Dendritic cell treated with granulocyte-macrophage colony-stimulating factor and Interleukin-4, amounts not matched to agents 40 ng/mL and 50 ng/mL, for 4 days (primary cell): ENCODE data around the gene UPK2.
"Not testable (repeated sequence)": the region's sequence is repeated elsewhere in the genome, so short reads cannot be mapped to it uniquely, and the experiment has no call there.

Experiments
- H3K27ac Mint-ChIP-seq: one replicate; pipeline ENCODE4 v1.8.0; 2022; ENCODE audit warnings: mild to moderate bottlenecking, mixed read lengths
- H3K27me3 Mint-ChIP-seq: one replicate; pipeline ENCODE4 v1.8.0; 2022; ENCODE audit warnings: mild to moderate bottlenecking, mixed read lengths
- H3K36me3 Mint-ChIP-seq: one replicate; pipeline ENCODE4 v1.8.0; 2022; ENCODE audit warnings: low read depth, mixed read lengths
- H3K4me1 Mint-ChIP-seq: one replicate; pipeline ENCODE4 v1.8.0; 2022; ENCODE audit warnings: low read depth, mixed read lengths
- H3K4me3 Mint-ChIP-seq: one replicate; pipeline ENCODE4 v1.8.0; 2022; ENCODE audit warnings: mild to moderate bottlenecking, moderate library complexity, mixed read lengths
- H3K9me3 Mint-ChIP-seq: one replicate; pipeline ENCODE4 v1.8.0; 2022; ENCODE audit warnings: mixed read lengths
- intact Hi-C: fragments of 100-400 bp; cut with micrococcal nuclease; formaldehyde crosslinking; loops from one replicate; pipeline ENCODE4 v1.15.0; 2022

The UPK2 gene

DNA sequence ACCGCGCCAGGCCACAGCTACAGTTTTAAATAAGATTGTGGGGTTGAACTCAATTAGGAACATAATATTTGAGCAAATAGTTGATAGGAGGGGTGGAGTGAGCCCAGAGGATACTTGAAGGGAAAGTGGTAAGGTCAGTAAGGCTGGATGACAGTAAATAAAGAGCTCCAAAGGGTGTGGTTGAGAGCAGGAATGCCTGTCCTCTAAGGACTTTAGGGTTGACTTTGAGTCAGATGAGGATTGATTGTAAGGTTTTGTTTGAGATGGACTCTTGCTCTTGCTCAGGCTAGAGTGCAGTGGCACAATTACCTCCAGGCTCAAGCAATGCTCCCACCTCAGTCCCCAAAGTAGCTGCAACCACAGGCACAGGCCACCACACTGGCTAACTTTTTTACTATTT lies 17.9 kb downstream of the UPK2 start:
- no peaks in the 10 kb centered on the region for H3K36me3 Mint-ChIP-seq
- peaks cover 33% of the 10 kb centered on the region for H3K27me3 Mint-ChIP-seq
- intact Hi-C loops = no loop called here
- H3K4me3 Mint-ChIP-seq = no peak overlapping the region
- no peaks in the 10 kb centered on the region for H3K9me3 Mint-ChIP-seq
- H3K27ac Mint-ChIP-seq = no peak overlapping the region
- H3K4me1 Mint-ChIP-seq = peaks cover 3% of the 10 kb centered on the region

DNA sequence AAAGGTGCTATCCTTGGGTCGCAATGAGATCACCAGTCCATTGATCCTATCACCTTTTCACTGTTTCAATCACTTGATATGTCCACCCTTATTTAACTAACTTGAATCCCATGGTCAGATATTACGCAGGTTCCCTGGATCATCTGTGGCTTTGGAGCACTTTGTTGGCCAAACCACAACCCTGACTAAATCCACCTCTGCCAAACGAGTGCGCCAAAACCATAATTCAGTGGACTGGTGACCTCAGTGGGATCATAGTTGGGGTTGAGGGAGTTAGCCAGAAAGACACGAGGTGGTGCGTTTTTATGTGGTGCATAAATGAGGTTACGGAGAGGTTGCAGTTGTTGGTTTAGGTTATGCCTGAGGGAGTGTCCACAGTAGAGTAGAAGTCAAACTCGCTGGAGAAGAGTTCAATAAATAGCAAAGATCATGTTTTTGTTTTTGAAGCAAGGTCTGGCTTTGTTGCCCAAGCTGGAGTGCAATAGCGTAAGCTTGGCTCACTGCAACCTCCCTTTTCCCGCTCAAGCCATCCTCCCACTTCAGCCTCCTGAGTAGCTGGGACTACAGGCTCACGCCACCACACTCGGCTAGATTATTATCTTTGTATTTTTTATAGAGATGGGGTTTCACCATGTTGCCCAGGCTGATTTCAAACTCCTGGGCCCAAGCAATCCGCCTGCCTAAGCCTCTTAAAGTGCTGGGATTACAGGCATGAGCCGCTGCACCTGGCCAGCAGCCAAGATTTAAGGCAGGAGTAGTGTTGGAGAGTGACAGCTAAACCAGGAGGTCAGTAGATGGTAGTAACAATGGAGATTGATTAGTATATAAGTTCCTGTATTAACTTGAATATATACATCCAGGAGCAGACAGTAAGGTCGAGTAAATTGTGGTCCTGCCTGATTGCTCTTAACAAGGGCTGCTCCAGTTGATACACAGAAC lies 19.9 kb downstream of the UPK2 start:
- H3K36me3 Mint-ChIP-seq = no peaks in the 10 kb centered on the region
- H3K9me3 Mint-ChIP-seq = no peaks in the 10 kb centered on the region
- intact Hi-C loops = no loop called here

GRCh38 chr11:118979434-118979833 lies 23.3 kb downstream of the UPK2 start:
- H3K27ac Mint-ChIP-seq = peak overlapping the region; percentile 51
- peaks cover 11% of the 10 kb centered on the region for H3K27me3 Mint-ChIP-seq
- intact Hi-C loops = no loop called here
- H3K4me1 Mint-ChIP-seq = peaks cover 24% of the 10 kb centered on the region
- no peaks in the 10 kb centered on the region for H3K9me3 Mint-ChIP-seq
- H3K4me3 Mint-ChIP-seq = no peak overlapping the region
- no peaks in the 10 kb centered on the region for H3K36me3 Mint-ChIP-seq

More for the DNA sequence above, 19.9 kb downstream of the UPK2 start:
- H3K27me3 Mint-ChIP-seq = peaks cover 27% of the 10 kb centered on the region
- no peak overlapping the region for H3K4me3 Mint-ChIP-seq
- H3K4me1 Mint-ChIP-seq = peaks cover 23% of the 10 kb centered on the region
- no peak overlapping the region for H3K27ac Mint-ChIP-seq

DNA sequence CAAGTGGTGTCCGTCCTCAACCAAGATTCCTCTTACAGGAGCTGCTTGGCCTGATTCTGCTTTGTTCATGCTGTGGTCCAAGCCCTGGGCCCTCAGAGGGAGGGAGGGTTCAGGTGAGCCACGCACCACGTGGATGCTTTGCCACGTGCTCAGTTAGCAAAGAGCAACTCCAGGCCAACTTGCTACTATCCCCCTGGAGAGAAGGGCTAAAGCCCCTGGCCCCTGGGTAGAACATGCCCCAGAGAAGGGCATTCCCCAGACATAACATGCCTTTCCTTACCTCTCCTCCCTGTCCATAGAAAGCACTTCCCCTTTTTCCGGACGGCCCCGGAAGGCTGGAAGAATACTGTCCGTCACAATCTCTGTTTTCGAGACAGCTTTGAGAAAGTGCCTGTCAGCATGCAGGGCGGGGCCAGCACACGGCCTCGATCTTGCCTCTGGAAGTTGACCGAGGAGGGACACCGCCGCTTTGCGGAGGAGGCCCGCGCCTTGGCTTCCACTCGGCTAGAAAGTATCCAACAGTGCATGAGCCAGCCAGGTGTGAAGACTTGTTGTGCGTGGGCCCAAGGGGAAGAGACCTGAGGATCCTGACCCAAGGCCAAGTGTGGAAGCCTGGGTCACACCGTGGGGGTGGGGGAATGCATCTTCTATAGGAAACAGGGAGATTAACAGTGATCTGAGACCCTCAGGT lies 24.2 kb downstream of the UPK2 start:
- peaks cover 24% of the 10 kb centered on the region for H3K4me1 Mint-ChIP-seq
- H3K9me3 Mint-ChIP-seq = no peaks in the 10 kb centered on the region
- intact Hi-C loops = no loop called here
- H3K36me3 Mint-ChIP-seq = no peaks in the 10 kb centered on the region
- peak overlapping the region; percentile 50 for H3K4me3 Mint-ChIP-seq
- H3K27me3 Mint-ChIP-seq = peaks cover 5% of the 10 kb centered on the region
- H3K27ac Mint-ChIP-seq = peak overlapping the region; percentile 51

DNA sequence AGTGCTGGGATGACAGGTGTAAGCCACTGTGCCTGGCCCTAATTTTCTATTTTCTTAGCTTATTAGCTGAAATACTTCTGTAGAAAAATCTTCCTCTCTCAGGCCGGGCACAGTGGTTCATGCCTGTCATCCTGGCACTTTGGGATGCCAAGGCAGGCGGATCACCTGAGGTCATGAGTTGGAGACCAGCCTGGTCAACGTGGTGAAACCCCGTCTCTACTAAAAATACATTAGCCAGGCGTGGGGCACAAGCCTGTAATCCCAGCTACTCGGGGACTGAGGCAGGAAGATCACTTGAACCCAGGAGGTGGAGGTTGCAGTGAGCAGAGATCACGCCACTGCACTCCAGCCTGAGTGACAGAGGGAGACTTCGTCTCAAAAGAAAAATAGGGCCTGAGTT lies 28.2 kb downstream of the UPK2 start:
- H3K9me3 Mint-ChIP-seq, H3K27me3 Mint-ChIP-seq, intact Hi-C loops, H3K4me3 Mint-ChIP-seq, H3K36me3 Mint-ChIP-seq, H3K27ac Mint-ChIP-seq: not testable (repeated sequence)
- H3K4me1 Mint-ChIP-seq = peaks cover 18% of the 10 kb centered on the region

GRCh38 chr11:118984825-118985224 lies 28.7 kb downstream of the UPK2 start:
- Mint-ChIP-seq H3K27ac (no peak overlapping the region), H3K9me3 (no peaks in the 10 kb centered on the region), H3K27me3 (peaks cover 2% of the 10 kb centered on the region), H3K4me3 (no peak overlapping the region), H3K36me3 (no peaks in the 10 kb centered on the region), H3K4me1 (peaks cover 13% of the 10 kb centered on the region)
- intact Hi-C loops = no loop called here

DNA sequence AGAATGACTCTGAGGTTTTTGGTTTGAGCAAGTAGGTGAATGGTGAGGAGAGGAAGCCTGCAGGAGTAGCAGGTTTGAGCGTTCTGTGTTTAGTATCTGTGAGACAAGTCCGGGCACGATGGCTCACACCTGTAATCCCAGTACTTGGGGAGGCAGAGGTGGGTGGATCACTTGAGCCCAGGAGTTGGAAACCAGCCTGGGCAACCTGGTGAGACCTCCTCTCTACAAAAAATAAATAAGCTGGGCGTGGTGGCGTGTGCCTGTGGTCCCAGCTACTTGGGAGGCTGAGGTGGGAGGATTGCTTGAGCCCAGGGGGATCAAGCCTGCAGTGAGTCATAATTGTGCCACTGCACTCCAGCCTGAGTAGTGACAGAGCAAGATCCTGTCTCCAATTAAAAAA lies 32.2 kb downstream of the UPK2 start:
- Mint-ChIP-seq H3K9me3 (no peaks in the 10 kb centered on the region), H3K4me1 (no peaks in the 10 kb centered on the region), H3K27me3 (peaks cover 2% of the 10 kb centered on the region), H3K27ac (no peak overlapping the region), H3K4me3 (no peak overlapping the region), H3K36me3 (peaks cover 8% of the 10 kb centered on the region)
- intact Hi-C loops = no loop called here

- H3K27me3 Mint-ChIP-seq, H3K4me1 Mint-ChIP-seq, intact Hi-C loops, H3K4me3 Mint-ChIP-seq, H3K36me3 Mint-ChIP-seq, H3K27ac Mint-ChIP-seq, H3K9me3 Mint-ChIP-seq: not testable (repeated sequence)
Measured at GRCh38 chr11:118991486-118992038, 35.5 kb downstream of the UPK2 start.

DNA sequence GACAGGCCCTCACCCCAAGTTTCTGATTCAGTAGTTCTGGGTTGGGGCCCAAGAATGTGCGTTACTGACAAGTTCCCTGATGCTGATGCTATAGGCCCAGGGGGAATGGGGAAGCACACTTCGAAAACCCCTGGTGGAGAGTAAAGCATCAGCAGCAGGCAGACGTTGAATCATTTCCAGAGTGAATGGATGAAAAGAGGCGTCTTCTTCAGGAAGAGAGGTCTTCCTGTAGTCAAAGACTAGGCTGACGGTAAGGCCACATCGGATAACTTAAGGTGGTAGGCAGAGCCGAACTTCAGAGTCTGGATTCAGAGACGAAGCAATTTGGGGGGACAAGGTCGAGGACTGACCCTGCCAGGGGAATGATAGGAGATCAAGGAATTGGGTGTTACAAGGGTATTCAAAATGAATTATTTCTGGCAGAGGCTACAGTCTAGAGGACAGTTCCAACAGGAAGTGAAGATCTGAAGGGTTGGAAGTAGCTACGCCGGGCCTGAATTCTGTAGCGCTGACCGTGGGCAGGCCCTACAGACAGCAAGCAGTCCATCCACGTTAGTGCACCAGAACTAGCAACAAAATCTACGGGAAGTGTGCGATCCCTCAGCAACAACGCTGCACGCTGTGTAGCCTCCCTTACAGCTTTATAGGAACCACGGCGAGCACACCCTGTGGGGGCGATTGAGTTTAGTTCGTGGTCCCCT lies 41.0 kb downstream of the UPK2 start:
- peaks cover 36% of the 10 kb centered on the region for H3K4me1 Mint-ChIP-seq
- peak overlapping the region; percentile 100 for H3K4me3 Mint-ChIP-seq
- no peaks in the 10 kb centered on the region for H3K9me3 Mint-ChIP-seq
- H3K36me3 Mint-ChIP-seq = peaks cover 46% of the 10 kb centered on the region
- peak overlapping the region; percentile 98 for H3K27ac Mint-ChIP-seq
- intact Hi-C loops = loop anchor here (2.0 kb wide), 1 partner anchor 60 kb away; the partner anchor contains the start of gene HYOU1
- H3K27me3 Mint-ChIP-seq = no peaks in the 10 kb centered on the region

DNA sequence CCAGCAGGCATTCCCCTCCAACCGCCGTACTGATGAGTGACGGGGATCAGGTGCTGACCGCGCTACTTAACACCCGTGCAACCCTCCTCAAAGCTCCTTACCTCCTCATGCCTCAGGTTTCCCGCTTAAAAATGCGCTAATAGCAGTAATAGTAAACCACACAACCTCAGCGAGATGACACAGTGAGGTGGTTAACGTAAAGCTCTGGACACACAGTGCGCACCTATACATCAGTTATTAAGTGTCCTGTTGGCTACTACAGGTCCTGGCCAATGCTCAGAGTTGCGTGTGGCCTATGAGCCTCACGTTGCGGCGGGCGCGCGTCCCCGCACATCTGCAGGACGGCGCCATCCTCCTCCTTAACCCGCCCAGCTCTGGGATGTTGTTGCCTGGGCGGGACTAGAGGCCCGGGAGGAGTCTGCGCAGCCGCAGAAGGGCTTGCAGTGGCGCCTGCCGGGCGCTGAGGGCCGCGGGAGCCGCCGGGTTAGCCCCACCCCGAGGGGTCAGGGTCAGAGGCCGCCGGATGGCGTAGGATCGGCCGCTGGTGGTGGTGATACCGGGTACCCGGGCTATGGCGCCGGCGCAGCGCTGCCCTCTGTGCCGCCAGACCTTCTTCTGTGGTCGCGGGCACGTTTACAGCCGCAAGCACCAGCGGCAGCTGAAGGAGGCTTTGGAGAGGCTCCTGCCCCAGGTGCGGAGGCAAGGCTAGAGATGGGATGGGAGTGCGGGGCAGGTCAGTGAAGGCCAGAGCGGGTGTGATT lies 41.7 kb downstream of the UPK2 start, which contains the start of gene CENATAC:
CENATAC (plus strand) TSS at position 512 of the 761 bp plus-strand sequence; CDS start at position 572, 60 bp downstream.
- intact Hi-C loops = loop anchor here (1.0 to 2.0 kb wide), 3 partner anchors 20 to 59 kb away; partner anchors contain the start of genes HYOU1, RPS25, SLC37A4 and TRAPPC4
- Mint-ChIP-seq H3K4me1 (peaks cover 36% of the 10 kb centered on the region), H3K27me3 (no peaks in the 10 kb centered on the region), H3K36me3 (peaks cover 52% of the 10 kb centered on the region), H3K9me3 (no peaks in the 10 kb centered on the region), H3K4me3 (peak within 1 kb of the TSS; percentile 100), H3K27ac (peak within 1 kb of the TSS; percentile 98)

GRCh38 chr11:118998388-118998717 lies 42.3 kb downstream of the UPK2 start:
- no peaks in the 10 kb centered on the region for H3K9me3 Mint-ChIP-seq
- peaks cover 36% of the 10 kb centered on the region for H3K4me1 Mint-ChIP-seq
- peaks cover 57% of the 10 kb centered on the region for H3K36me3 Mint-ChIP-seq
- peak overlapping the region; percentile 100 for H3K4me3 Mint-ChIP-seq
- intact Hi-C loops = loop anchor here (1.0 kb wide), 2 partner anchors 20 to 32 kb away; partner anchors contain the start of genes RPS25, SLC37A4 and TRAPPC4
- H3K27me3 Mint-ChIP-seq = no peaks in the 10 kb centered on the region
- peak overlapping the region; percentile 98 for H3K27ac Mint-ChIP-seq

- intact Hi-C loops = loop anchor here (1.0 kb wide), 2 partner anchors 19 to 31 kb away; partner anchors contain the start of genes RPS25, SLC37A4 and TRAPPC4
- H3K4me3 Mint-ChIP-seq = peak overlapping the region; percentile 100
- H3K27ac Mint-ChIP-seq = peak overlapping the region; percentile 98
- peaks cover 62% of the 10 kb centered on the region for H3K36me3 Mint-ChIP-seq
- H3K4me1 Mint-ChIP-seq = peaks cover 36% of the 10 kb centered on the region
- H3K27me3 Mint-ChIP-seq = no peaks in the 10 kb centered on the region
- H3K9me3 Mint-ChIP-seq = no peaks in the 10 kb centered on the region
Measured at GRCh38 chr11:118998822-118999221, 42.7 kb downstream of the UPK2 start.

DNA sequence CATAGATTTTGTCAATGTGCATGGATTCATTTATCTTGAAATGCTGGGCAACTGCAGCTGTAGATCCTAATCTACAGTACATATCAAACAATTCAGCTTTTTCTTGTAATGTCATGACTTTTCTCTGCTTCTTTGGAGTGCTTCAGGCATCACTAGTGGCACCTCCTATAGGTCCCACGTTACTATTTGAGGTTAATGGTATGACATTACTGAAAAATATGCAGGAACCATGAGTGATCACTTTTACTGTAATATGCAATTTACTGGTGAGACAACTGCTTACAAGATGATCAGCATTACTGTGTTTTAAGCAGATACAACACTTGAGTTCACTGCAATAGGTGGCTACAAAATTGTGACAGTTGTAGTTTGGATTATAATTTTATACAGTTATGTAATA lies 44.8 kb downstream of the UPK2 start:
- intact Hi-C loops = no loop called here
- no peak overlapping the region for H3K4me3 Mint-ChIP-seq
- peaks cover 36% of the 10 kb centered on the region for H3K4me1 Mint-ChIP-seq
- H3K27me3 Mint-ChIP-seq = no peaks in the 10 kb centered on the region
- no peak overlapping the region for H3K27ac Mint-ChIP-seq
- peaks cover 83% of the 10 kb centered on the region for H3K36me3 Mint-ChIP-seq
- H3K9me3 Mint-ChIP-seq = no peaks in the 10 kb centered on the region
